ENCODE measurements around the gene ZDHHC5.

Gene ZDHHC5

DNA sequence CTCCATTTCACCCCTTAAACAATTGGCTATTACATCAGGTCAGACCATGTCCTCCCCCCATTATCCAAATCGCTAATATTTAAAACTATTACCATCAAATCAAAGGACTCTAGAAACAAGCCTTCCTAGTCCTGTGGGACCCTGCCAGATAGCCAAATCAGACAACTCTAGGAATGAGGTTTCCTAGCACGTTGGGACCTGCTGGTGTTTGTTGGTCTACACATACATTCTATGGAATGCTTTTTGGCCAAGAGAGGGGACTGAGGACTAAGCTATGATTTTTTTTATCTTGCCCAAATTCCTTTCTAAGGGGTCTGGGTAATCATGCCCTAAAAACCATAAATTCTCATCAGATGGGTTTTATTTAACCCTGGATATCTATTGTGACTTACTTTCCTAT lies 59.3 kb downstream of the ZDHHC5 start:
- Histone ChIP-seq H3K4me3 (ENCODE audit: low read length) (no peak overlapping the region), H3K27ac (ENCODE audit: low read length) (no peak overlapping the region), H3K4me1 (ENCODE audit: low read length) (no peaks in the 10 kb centered on the region), H2AFZ (ENCODE audit: low read length) (no peak overlapping the region), H3K79me2 (ENCODE audit: low read length) (peaks cover 88% of the 10 kb centered on the region), H3K4me2 (ENCODE audit: low read depth, low read length) (no peak overlapping the region), H3K27me3 (replicated peaks; ENCODE audit: insufficient read depth, low read length) (no peaks in the 10 kb centered on the region), H4K20me1 (ENCODE audit: insufficient read depth, low read length) (no peaks in the 10 kb centered on the region), H3K9me2 (replicated peaks; ENCODE audit: insufficient read depth, low read length) (no peaks in the 10 kb centered on the region), H3K9ac (ENCODE audit: low read length) (no peak overlapping the region), H3K9me3 (replicated peaks; ENCODE audit: insufficient read depth, low read length) (no peaks in the 10 kb centered on the region), H3F3A (ENCODE audit: insufficient read depth, low read length) (no peaks in the 10 kb centered on the region), H3K36me3 (replicated peaks; ENCODE audit: insufficient read depth, low read length) (no peaks in the 10 kb centered on the region; the same call in 1 of the 2 replicates)
- DNase-seq = no peak
- TF ChIP-seq EZH2phosphoT487 (IDR thresholded peaks at IDR 0.05; ENCODE audit: low read length) (no peak), CTCF (IDR thresholded peaks at IDR 0.05; ENCODE audit: low read length) (no peak), EZH2 (optimal IDR thresholded peaks at IDR 0.05; ENCODE audit: low read depth, low read length) (no peak)

DNA sequence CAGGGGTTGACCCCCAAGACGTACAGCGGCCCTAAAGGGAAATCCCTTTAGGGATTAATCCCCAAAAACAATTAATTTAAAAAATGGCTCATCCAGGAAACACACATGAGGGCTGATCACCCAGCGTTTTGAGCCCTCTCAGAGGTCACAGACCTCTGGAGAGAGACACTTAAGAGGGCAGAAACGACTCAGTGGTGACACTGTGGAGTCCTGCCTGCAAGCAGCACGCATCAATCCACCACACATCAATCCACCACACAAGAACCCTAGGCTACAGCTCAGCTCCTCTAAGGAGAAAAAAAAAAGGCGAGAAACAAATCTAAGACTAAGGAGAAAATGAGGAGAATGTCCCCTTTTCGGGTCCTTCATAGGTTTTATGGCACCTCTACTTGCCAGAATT lies 60.9 kb downstream of the ZDHHC5 start:
- H3K36me3 ChIP-seq (replicated peaks; ENCODE audit: insufficient read depth, low read length) = no peaks in the 10 kb centered on the region; the same call in 1 of the 2 replicates
- no peak overlapping the region for H3K9ac ChIP-seq (ENCODE audit: low read length)
- H2AFZ ChIP-seq (ENCODE audit: low read length) = no peak overlapping the region
- H3K4me1 ChIP-seq (ENCODE audit: low read length) = no peaks in the 10 kb centered on the region
- DNase-seq = no peak
- TF ChIP-seq CTCF (IDR thresholded peaks at IDR 0.05; ENCODE audit: low read length) (no peak), EZH2phosphoT487 (IDR thresholded peaks at IDR 0.05; ENCODE audit: low read length) (no peak), EZH2 (optimal IDR thresholded peaks at IDR 0.05; ENCODE audit: low read depth, low read length) (no peak)
- H4K20me1 ChIP-seq (ENCODE audit: insufficient read depth, low read length) = no peaks in the 10 kb centered on the region
- H3K9me2 ChIP-seq (replicated peaks; ENCODE audit: insufficient read depth, low read length) = no peaks in the 10 kb centered on the region
- no peaks in the 10 kb centered on the region for H3K9me3 ChIP-seq (replicated peaks; ENCODE audit: insufficient read depth, low read length)
- no peaks in the 10 kb centered on the region for H3F3A ChIP-seq (ENCODE audit: insufficient read depth, low read length)
- no peak overlapping the region for H3K4me3 ChIP-seq (ENCODE audit: low read length)
- H3K27me3 ChIP-seq (replicated peaks; ENCODE audit: insufficient read depth, low read length) = no peaks in the 10 kb centered on the region
- H3K27ac ChIP-seq (ENCODE audit: low read length) = no peak overlapping the region
- no peak overlapping the region for H3K4me2 ChIP-seq (ENCODE audit: low read depth, low read length)
- peaks cover 90% of the 10 kb centered on the region for H3K79me2 ChIP-seq (ENCODE audit: low read length)

GRCh38 chr11:57729479-57729878 lies 61.6 kb downstream of the ZDHHC5 start:
- Histone ChIP-seq H3K27ac (ENCODE audit: low read length) (no peak overlapping the region), H4K20me1 (ENCODE audit: insufficient read depth, low read length) (no peaks in the 10 kb centered on the region), H3K36me3 (replicated peaks; ENCODE audit: insufficient read depth, low read length) (no peaks in the 10 kb centered on the region)

More at GRCh38 chr11:57729479-57729878, 61.6 kb downstream of the ZDHHC5 start:
- Histone ChIP-seq H3K4me3 (ENCODE audit: low read length) (no peak overlapping the region), H3K27me3 (replicated peaks; ENCODE audit: insufficient read depth, low read length) (no peaks in the 10 kb centered on the region), H3K9me3 (replicated peaks; ENCODE audit: insufficient read depth, low read length) (no peaks in the 10 kb centered on the region), H3K4me1 (ENCODE audit: low read length) (no peaks in the 10 kb centered on the region), H3K4me2 (ENCODE audit: low read depth, low read length) (no peak overlapping the region), H3K79me2 (ENCODE audit: low read length) (peaks cover 89% of the 10 kb centered on the region), H3K9ac (ENCODE audit: low read length) (no peak overlapping the region), H2AFZ (ENCODE audit: low read length) (no peak overlapping the region), H3K9me2 (replicated peaks; ENCODE audit: insufficient read depth, low read length) (no peaks in the 10 kb centered on the region), H3F3A (ENCODE audit: insufficient read depth, low read length) (no peaks in the 10 kb centered on the region)
- DNase-seq = no peak
- TF ChIP-seq EZH2 (optimal IDR thresholded peaks at IDR 0.05; ENCODE audit: low read depth, low read length) (no peak), CTCF (IDR thresholded peaks at IDR 0.05; ENCODE audit: low read length) (no peak), EZH2phosphoT487 (IDR thresholded peaks at IDR 0.05; ENCODE audit: low read length) (no peak)

Data from MM.1S (cell line).